Activated naive CD8-positive, alpha-beta T cell treated with anti-CD3 and anti-CD28 coated beads, Interleukin-2, amount 50 U/mL, for 24 hours (primary cell): Measurements from ENCODE around the gene INCA1.

ENCODE experiments used
- ATAC-seq: fragments of 150-1000 bp; cut with Tn5 transposase; one replicate; pipeline ENCODE4 v1.10.0; 2021
- DNase-seq: peaks from one replicate; pipeline ENCODE4 v3.0.0; 2021
- H3K27ac Mint-ChIP-seq: one replicate; pipeline ENCODE4 v1.8.0; 2021; ENCODE audit warnings: mild to moderate bottlenecking, mixed read lengths
- H3K27me3 Mint-ChIP-seq: one replicate; pipeline ENCODE4 v1.8.0; 2021; ENCODE audit warnings: mixed read lengths
- H3K36me3 Mint-ChIP-seq: one replicate; pipeline ENCODE4 v1.8.0; 2021; ENCODE audit warnings: low read depth, mixed read lengths
- H3K4me1 Mint-ChIP-seq: one replicate; pipeline ENCODE4 v1.8.0; 2021; ENCODE audit warnings: mixed read lengths
- H3K4me3 Mint-ChIP-seq: one replicate; pipeline ENCODE4 v1.8.0; 2021; ENCODE audit warnings: mild to moderate bottlenecking, moderate library complexity, mixed read lengths
- H3K9me3 Mint-ChIP-seq: one replicate; pipeline ENCODE4 v1.8.0; 2021; ENCODE audit warnings: mixed read lengths

Gene INCA1

GRCh38 chr17:4944554-4945175 is 52.7 kb downstream of the INCA1 start:
- peak overlapping the region; percentile 99 for H3K4me3 Mint-ChIP-seq
- H3K27me3 Mint-ChIP-seq, result peaks cover 3% of the 10 kb centered on the region
- no peak for ATAC-seq
- peaks cover 63% of the 10 kb centered on the region for H3K4me1 Mint-ChIP-seq
- peaks cover 59% of the 10 kb centered on the region for H3K36me3 Mint-ChIP-seq
- H3K27ac Mint-ChIP-seq, result peak overlapping the region; percentile 100
- DNase-seq, result peak; percentile 52
- H3K9me3 Mint-ChIP-seq, result no peaks in the 10 kb centered on the region

GRCh38 chr17:4944163-4944553 is 53.2 kb downstream of the INCA1 start:
- peak overlapping the region; percentile 100 for H3K27ac Mint-ChIP-seq
- H3K36me3 Mint-ChIP-seq, result peaks cover 59% of the 10 kb centered on the region
- peak overlapping the region; percentile 99 for H3K4me3 Mint-ChIP-seq
- peaks cover 3% of the 10 kb centered on the region for H3K27me3 Mint-ChIP-seq
- ATAC-seq (peak; percentile 23), DNase-seq (peak; percentile 56)
- H3K9me3 Mint-ChIP-seq, result no peaks in the 10 kb centered on the region
- peaks cover 65% of the 10 kb centered on the region for H3K4me1 Mint-ChIP-seq

GRCh38 chr17:4942760-4943508 is 54.4 kb downstream of the INCA1 start:
- DNase-seq (no peak), ATAC-seq (no peak)
- peak overlapping the region; percentile 99 for H3K27ac Mint-ChIP-seq
- H3K27me3 Mint-ChIP-seq, result peaks cover 2% of the 10 kb centered on the region
- H3K36me3 Mint-ChIP-seq, result peaks cover 62% of the 10 kb centered on the region
- peak overlapping the region; percentile 99 for H3K4me3 Mint-ChIP-seq
- H3K4me1 Mint-ChIP-seq, result peaks cover 73% of the 10 kb centered on the region
- H3K9me3 Mint-ChIP-seq, result no peaks in the 10 kb centered on the region

GRCh38 chr17:4941319-4941610 is 56.1 kb downstream of the INCA1 start:
- Mint-ChIP-seq H3K4me1 (peaks cover 70% of the 10 kb centered on the region), H3K4me3 (peak overlapping the region; percentile 99), H3K27ac (peak overlapping the region; percentile 99), H3K36me3 (peaks cover 53% of the 10 kb centered on the region), H3K9me3 (no peaks in the 10 kb centered on the region), H3K27me3 (peaks cover 2% of the 10 kb centered on the region)
- DNase-seq (no peak), ATAC-seq (no peak)

GRCh38 chr17:4940555-4941318 is 56.6 kb downstream of the INCA1 start:
- Mint-ChIP-seq H3K4me3 (peak overlapping the region; percentile 99), H3K36me3 (peaks cover 51% of the 10 kb centered on the region), H3K4me1 (peaks cover 69% of the 10 kb centered on the region), H3K27me3 (peaks cover 2% of the 10 kb centered on the region), H3K9me3 (no peaks in the 10 kb centered on the region), H3K27ac (peak overlapping the region; percentile 99)
- DNase-seq, result peak; percentile 63
- ATAC-seq, result peak; percentile 1

GRCh38 chr17:4939796-4940554 is 57.3 kb downstream of the INCA1 start, which contains the start of the genes RNF167 and SLC25A11:
RNF167 (plus strand) TSS chr17:4940268; CDS start chr17:4940910, 642 bp downstream.
SLC25A11 (minus strand) TSS chr17:4940046; CDS start chr17:4939910, 136 bp downstream.
- DNase-seq (peak; percentile 94), ATAC-seq (peak; percentile 79)
- peaks cover 2% of the 10 kb centered on the region for H3K27me3 Mint-ChIP-seq
- peak within 1 kb of the TSS; percentile 99 for H3K27ac Mint-ChIP-seq
- H3K36me3 Mint-ChIP-seq, result peaks cover 43% of the 10 kb centered on the region
- H3K4me1 Mint-ChIP-seq, result peaks cover 62% of the 10 kb centered on the region
- peak within 1 kb of the TSS; percentile 99 for H3K4me3 Mint-ChIP-seq
- H3K9me3 Mint-ChIP-seq, result no peaks in the 10 kb centered on the region

GRCh38 chr17:4939546-4939795 is 57.9 kb downstream of the INCA1 start:
- no peak for ATAC-seq

GRCh38 chr17:4938688-4939545 is 58.4 kb downstream of the INCA1 start:
- Mint-ChIP-seq H3K9me3 (no peaks in the 10 kb centered on the region), H3K4me1 (peaks cover 60% of the 10 kb centered on the region), H3K27ac (peak overlapping the region; percentile 99)

More at GRCh38 chr17:4939546-4939795, 57.9 kb downstream of the INCA1 start:
- peak; percentile 28 for DNase-seq
- H3K36me3 Mint-ChIP-seq, result peaks cover 42% of the 10 kb centered on the region
- peak overlapping the region; percentile 99 for H3K27ac Mint-ChIP-seq
- H3K4me1 Mint-ChIP-seq, result peaks cover 60% of the 10 kb centered on the region
- H3K9me3 Mint-ChIP-seq, result no peaks in the 10 kb centered on the region
- peaks cover 2% of the 10 kb centered on the region for H3K27me3 Mint-ChIP-seq
- H3K4me3 Mint-ChIP-seq, result peak overlapping the region; percentile 99

More at GRCh38 chr17:4938688-4939545, 58.4 kb downstream of the INCA1 start:
- H3K27me3 Mint-ChIP-seq, result peaks cover 2% of the 10 kb centered on the region
- H3K4me3 Mint-ChIP-seq, result peak overlapping the region; percentile 99
- no peak for ATAC-seq
- H3K36me3 Mint-ChIP-seq, result peaks cover 38% of the 10 kb centered on the region
- no peak for DNase-seq
